WTC11 (cell line): ENCODE data around the gene ANKRD17.

Experiments
- NFE2L1 ChIP-seq: sonication (generic); formaldehyde crosslinking; IDR thresholded peaks from 2 replicates; pipeline ENCODE4 v1.8.1; 2023; ENCODE audit warnings: missing genetic modification reagents
- TCF7 ChIP-seq: sonication (generic); formaldehyde crosslinking; IDR thresholded peaks from 2 replicates; pipeline ENCODE4 v1.8.0; 2022; ENCODE audit warnings: mild to moderate bottlenecking, low read depth, missing genetic modification reagents, moderate library complexity
- ZNF138 ChIP-seq: sonication (generic); formaldehyde crosslinking; conservative IDR thresholded peaks from 2 replicates; pipeline ENCODE4 v1.8.1; 2022; ENCODE audit warnings: mild to moderate bottlenecking, moderate library complexity, missing genetic modification reagents
- TF ChIP-seq, protein P1 (sequence below): fragments of 200-600 bp; IDR thresholded peaks from 2 replicates; pipeline ENCODE4 v1.8.0; 2022; ENCODE audit warnings: antibody characterized with exemption

DNA sequence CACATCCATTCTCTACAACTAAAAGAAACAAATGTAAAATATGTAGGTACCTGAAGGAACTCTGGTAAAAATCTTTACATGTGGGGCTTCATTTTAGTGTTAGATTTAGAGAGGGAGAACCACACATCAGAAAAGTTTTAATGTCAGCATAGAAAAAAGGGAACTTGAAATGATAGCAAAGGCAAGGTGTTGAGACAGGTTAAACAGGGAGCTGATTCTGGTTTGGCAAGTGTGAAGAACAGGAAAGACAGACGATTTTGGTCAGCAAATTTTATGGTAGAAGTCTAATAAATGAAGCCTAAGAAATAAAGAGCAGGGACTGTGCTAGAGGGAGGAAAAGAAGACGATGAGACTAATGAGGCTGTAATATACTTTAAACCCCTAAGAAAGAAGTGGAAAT, 121.5 kb downstream of the ANKRD17 start:
- TF ChIP-seq TCF7 (CRISPR knock-in tag) (no peak), ZNF138 (CRISPR knock-in tag) (no peak), NFE2L1 (CRISPR knock-in tag) (no peak)
- TF ChIP-seq, protein P1, sequence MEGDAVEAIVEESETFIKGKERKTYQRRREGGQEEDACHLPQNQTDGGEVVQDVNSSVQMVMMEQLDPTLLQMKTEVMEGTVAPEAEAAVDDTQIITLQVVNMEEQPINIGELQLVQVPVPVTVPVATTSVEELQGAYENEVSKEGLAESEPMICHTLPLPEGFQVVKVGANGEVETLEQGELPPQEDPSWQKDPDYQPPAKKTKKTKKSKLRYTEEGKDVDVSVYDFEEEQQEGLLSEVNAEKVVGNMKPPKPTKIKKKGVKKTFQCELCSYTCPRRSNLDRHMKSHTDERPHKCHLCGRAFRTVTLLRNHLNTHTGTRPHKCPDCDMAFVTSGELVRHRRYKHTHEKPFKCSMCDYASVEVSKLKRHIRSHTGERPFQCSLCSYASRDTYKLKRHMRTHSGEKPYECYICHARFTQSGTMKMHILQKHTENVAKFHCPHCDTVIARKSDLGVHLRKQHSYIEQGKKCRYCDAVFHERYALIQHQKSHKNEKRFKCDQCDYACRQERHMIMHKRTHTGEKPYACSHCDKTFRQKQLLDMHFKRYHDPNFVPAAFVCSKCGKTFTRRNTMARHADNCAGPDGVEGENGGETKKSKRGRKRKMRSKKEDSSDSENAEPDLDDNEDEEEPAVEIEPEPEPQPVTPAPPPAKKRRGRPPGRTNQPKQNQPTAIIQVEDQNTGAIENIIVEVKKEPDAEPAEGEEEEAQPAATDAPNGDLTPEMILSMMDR: no peak
